ENCODE data around the gene JSRP1. TPM values are rescaled to one million over a fixed set of nuclear protein-coding genes. Genes with fewer than 3 reads are reported as not detected.

Gene JSRP1
- total RNA-seq, 1 donor, result 0.27 TPM

DNA sequence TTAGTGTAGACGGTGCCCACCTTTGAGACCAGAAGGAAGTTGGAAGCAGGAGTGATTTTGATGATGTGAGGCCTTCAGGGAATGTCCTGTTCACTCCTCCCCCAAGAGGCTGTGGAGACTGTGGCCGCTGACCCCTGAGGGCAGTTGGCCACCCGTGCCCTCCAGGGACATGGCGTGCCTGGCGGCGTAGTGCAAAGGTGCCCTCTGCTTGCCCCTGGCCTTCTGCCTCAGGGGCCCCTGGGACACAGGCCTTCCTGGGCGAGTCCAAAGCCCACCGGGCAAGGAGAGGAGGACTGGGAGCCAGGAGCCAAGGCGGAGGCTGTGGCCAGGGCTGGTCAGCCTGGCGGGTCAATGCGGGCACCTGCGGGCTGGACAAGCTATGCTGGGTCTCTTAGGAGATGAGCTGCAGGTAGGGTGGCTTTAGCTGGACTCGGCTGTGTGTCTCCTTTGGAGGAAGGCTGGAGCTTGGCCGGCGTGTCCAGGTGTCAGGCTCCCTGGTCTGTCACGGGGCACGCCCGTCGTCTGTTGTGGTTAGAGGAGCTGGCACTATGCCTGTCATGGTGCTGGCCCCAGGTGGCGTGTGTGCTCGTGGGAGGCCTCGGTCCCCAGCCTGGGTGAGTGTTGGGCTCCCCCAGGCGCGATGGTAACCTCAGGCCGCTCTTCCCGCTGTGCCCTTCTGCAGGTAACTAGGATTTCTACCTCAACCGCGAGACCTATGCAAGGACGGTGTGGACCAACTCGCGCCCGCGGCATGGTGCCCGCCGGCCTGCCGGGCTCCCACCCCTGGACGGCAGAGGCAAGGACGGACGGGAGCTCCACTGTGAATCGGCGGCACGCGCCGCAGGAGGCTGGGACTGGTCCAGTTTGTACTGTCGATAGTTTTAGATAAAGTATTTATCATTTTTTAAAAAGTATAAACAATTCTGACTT is 26.8 kb downstream of the JSRP1 start:
- no peak overlapping the region for H3K4me3 ChIP-seq (ENCODE audit: low read depth, low read length)
- TF ChIP-seq, protein P1, sequence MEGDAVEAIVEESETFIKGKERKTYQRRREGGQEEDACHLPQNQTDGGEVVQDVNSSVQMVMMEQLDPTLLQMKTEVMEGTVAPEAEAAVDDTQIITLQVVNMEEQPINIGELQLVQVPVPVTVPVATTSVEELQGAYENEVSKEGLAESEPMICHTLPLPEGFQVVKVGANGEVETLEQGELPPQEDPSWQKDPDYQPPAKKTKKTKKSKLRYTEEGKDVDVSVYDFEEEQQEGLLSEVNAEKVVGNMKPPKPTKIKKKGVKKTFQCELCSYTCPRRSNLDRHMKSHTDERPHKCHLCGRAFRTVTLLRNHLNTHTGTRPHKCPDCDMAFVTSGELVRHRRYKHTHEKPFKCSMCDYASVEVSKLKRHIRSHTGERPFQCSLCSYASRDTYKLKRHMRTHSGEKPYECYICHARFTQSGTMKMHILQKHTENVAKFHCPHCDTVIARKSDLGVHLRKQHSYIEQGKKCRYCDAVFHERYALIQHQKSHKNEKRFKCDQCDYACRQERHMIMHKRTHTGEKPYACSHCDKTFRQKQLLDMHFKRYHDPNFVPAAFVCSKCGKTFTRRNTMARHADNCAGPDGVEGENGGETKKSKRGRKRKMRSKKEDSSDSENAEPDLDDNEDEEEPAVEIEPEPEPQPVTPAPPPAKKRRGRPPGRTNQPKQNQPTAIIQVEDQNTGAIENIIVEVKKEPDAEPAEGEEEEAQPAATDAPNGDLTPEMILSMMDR (IDR thresholded peaks at IDR 0.05; ENCODE audit: insufficient read depth, low read length), result no peak
- no peak for DNase-seq (ENCODE audit: low read depth)

DNA sequence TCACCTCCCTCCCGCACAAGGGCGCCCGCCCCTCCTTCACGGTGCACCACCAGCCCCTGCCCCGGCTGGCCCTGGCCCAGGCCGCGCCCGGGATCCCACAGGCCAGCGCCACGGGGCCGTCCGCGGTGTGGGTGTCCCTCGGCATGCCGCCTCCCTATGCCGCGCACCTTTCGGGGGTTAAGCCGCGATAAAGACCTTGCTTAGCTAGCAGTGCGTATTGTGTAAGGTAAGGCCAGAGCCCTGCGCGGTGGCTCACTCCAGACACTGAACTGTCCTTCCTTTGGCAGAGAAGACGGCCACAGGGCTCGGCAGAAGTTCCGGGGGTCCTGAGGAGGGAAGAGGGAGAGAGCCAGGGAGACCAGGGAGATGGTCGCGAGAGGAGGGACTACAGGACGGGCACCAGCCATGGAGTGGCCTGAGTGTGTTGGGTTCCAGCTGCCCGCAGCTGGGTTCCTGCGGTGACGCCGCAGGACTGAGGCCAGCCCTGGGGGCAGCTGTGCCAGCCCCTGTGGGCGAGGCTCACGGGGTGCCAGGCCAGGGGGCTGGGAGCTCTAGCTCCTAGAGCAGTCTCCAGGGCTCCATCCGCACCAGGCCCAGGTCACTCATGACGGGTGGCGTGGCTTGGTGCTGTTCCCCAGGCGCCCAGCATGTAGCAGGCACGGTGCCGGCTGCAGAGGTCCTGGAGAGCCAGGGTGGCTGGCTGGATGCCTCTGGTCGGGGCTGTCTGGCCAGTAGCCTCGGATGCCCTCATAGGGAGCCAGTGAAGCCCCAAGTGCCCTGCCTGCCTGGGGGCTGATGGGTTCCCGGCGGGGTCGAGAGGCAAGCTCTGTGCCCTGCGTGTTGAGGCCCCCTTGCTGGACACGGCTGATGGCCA is 27.8 kb downstream of the JSRP1 start:
- DNase-seq (ENCODE audit: low read depth), result no peak
- no peak overlapping the region for H3K4me3 ChIP-seq (ENCODE audit: low read depth, low read length)
- TF ChIP-seq, protein P1 (IDR thresholded peaks at IDR 0.05; ENCODE audit: insufficient read depth, low read length), result no peak

DNA sequence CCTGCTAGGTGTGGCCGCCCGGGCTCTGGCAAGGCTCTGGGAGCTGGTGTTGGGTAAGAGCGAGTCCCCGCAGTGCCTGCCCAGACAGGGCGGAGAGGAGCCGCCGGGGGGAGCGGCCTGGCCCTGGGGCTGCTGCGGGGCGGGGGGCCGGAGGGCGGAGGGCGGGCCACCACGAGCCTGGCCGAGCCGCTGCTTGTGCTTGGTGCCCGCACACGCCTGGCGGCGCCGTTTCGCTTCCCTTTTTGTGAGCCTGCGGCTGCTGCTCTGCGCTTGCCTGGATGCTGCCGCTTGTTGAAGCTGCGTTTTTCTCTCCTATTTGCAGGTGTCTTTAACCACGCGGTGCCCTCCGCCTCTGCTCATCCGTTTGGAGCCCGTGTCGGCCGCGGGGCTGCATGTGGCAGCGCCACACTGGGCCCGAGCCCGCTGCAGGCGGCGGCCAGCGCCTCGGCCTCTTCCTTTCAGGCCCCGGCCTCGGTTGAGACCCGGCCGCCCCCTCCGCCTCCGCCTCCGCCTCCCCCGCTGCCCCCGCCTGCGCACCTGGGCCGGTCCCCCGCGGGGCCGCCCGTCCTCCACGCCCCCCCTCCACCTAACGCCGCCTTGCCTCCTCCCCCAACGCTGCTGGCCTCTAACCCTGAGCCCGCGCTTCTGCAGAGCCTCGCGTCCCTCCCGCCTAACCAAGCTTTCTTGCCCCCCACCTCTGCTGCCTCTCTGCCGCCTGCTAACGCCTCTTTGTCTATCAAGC is 28.6 kb downstream of the JSRP1 start:
- no peak for DNase-seq (ENCODE audit: low read depth)
- no peak overlapping the region for H3K4me3 ChIP-seq (ENCODE audit: low read depth, low read length)
- TF ChIP-seq, protein P1 (IDR thresholded peaks at IDR 0.05; ENCODE audit: insufficient read depth, low read length), result no peak

DNA sequence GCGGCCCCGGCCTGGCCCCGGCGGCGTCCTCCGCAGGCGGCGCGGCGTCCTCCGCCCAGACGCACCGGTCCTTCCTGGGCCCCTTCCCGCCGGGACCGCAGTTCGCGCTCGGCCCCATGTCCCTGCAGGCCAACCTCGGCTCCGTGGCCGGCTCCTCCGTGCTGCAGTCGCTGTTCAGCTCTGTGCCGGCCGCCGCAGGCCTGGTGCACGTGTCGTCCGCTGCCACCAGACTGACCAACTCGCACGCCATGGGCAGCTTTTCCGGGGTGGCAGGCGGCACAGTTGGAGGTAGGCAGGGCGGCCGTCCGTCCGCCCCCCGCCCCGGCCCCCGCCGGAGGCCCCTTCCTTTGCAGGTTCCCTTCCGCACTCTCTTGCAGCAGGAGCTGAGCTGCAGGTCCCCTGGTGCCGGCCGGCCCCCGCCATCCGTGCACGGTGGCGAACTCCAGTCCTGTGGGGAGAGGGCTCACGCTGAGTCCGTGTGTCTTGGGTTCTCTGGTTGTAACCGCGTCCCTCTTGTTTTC is 29.3 kb downstream of the JSRP1 start:
- no peak overlapping the region for H3K4me3 ChIP-seq (ENCODE audit: low read depth, low read length)
- no peak for DNase-seq (ENCODE audit: low read depth)
- TF ChIP-seq, protein P1 (IDR thresholded peaks at IDR 0.05; ENCODE audit: insufficient read depth, low read length), result no peak

- TF ChIP-seq, protein P1 (IDR thresholded peaks at IDR 0.05; ENCODE audit: insufficient read depth, low read length), result no peak
- DNase-seq (ENCODE audit: low read depth), result no peak
- no peak overlapping the region for H3K4me3 ChIP-seq (ENCODE audit: low read depth, low read length)
These were observed 30.0 kb downstream of the JSRP1 start for GRCh38 chr19:2226051-2226839.
